Neural progenitor cell (in vitro differentiated cells): ENCODE data around the gene LY6G6F. TPM values are rescaled to one million over a fixed set of nuclear protein-coding genes. Genes with fewer than 3 reads are reported as not detected.
A peak's percentile ranks its signal among the peaks of the same experiment; 100 is the strongest.

Experiments
- DNase-seq: peaks from one replicate; pipeline ENCODE4 v3.0.0-alpha.2; 2016; ENCODE audit warnings: low spot score
- H2AFZ ChIP-seq: fragments of 200-600 bp; sonication (generic); replicated peaks from 2 replicates; pipeline ENCODE4 v1.6.1; 2016; ENCODE audit warnings: antibody characterized with exemption
- H3F3A ChIP-seq: fragments of 200-600 bp; sonication (generic); 2 replicates; pipeline ENCODE4 v1.6.1; 2016; ENCODE audit warnings: antibody characterized with exemption, low read depth
- H3K27ac ChIP-seq: fragments of 200-600 bp; sonication (generic); 2 replicates; pipeline ENCODE4 v1.5.1; 2016; ENCODE audit warnings: mild to moderate bottlenecking
- H3K27me3 ChIP-seq: fragments of 200-600 bp; sonication (generic); 2 replicates; pipeline ENCODE4 v1.6.1; 2016; ENCODE audit warnings: mild to moderate bottlenecking, moderate library complexity
- H3K36me3 ChIP-seq: fragments of 200-600 bp; sonication (generic); 2 replicates; pipeline ENCODE4 v1.5.1; 2016
- H3K4me1 ChIP-seq: fragments of 200-600 bp; sonication (generic); 2 replicates; pipeline ENCODE4 v1.6.1; 2016; ENCODE audit warnings: mixed run types
- H3K4me2 ChIP-seq: fragments of 200-600 bp; sonication (generic); 2 replicates; pipeline ENCODE4 v1.6.1; 2016
- H3K4me3 ChIP-seq: fragments of 200-600 bp; sonication (generic); 2 replicates; pipeline ENCODE4 v1.5.1; 2016
- H3K79me2 ChIP-seq: fragments of 200-600 bp; sonication (generic); 2 replicates; pipeline ENCODE4 v1.6.1; 2016; ENCODE audit warnings: low read depth
- H3K9ac ChIP-seq: fragments of 200-600 bp; sonication (generic); 2 replicates; pipeline ENCODE4 v1.6.1; 2016
- H3K9me3 ChIP-seq: fragments of 200-600 bp; sonication (generic); 2 replicates; pipeline ENCODE4 v1.5.1; 2016; ENCODE audit warnings: low read depth
- H4K20me1 ChIP-seq: fragments of 200-600 bp; sonication (generic); 2 replicates; pipeline ENCODE4 v1.6.1; 2016; ENCODE audit warnings: low read depth
- H3K27ac Mint-ChIP-seq: 3 replicates; pipeline ENCODE4 v1.8.0; 2021; ENCODE audit warnings: mixed read lengths
- H3K27me3 Mint-ChIP-seq: 2 replicates; pipeline ENCODE4 v1.8.0; 2022; ENCODE audit warnings: low read depth, mild to moderate bottlenecking, inconsistent platforms, moderate library complexity, mixed read lengths; ENCODE audit not compliant: insufficient read depth
- H3K36me3 Mint-ChIP-seq: 3 replicates; pipeline ENCODE4 v1.8.0; 2021; ENCODE audit warnings: mixed read lengths
- H3K4me1 Mint-ChIP-seq: 3 replicates; pipeline ENCODE4 v1.8.0; 2021; ENCODE audit warnings: mixed read lengths
- H3K4me3 Mint-ChIP-seq: 3 replicates; pipeline ENCODE4 v1.8.0; 2021; ENCODE audit warnings: mild to moderate bottlenecking, moderate library complexity, mixed read lengths
- H3K9me3 Mint-ChIP-seq: 3 replicates; pipeline ENCODE4 v1.8.0; 2020; ENCODE audit warnings: mixed read lengths
- CTCF ChIP-seq: fragments of 200-600 bp; sonication (generic); IDR thresholded peaks from 2 replicates; pipeline ENCODE4 v1.5.1; 2017; ENCODE audit warnings: antibody characterized with exemption, mild to moderate bottlenecking
- EZH2 ChIP-seq: fragments of 200-600 bp; sonication (generic); IDR thresholded peaks from 2 replicates; pipeline ENCODE4 v1.6.1; 2017; ENCODE audit warnings: antibody characterized with exemption, mild to moderate bottlenecking, moderate library complexity
- EZH2phosphoT487 ChIP-seq: fragments of 200-600 bp; sonication (generic); IDR thresholded peaks from 2 replicates; pipeline ENCODE4 v1.6.1; 2017; ENCODE audit warnings: antibody characterized with exemption
- total RNA-seq: library from RNA; depleted of rRNA; stranded (reverse); fragments of >200 nt; gene quantifications from 2 replicates; pipeline ENCODE4 v1.2.3, GENCODE V29; 2015; ENCODE audit warnings: low replicate concordance

LY6G6F gene
- total RNA-seq, 1 donor from 2014 or later: not detected

GRCh38 chr6:31736021-31736767 is 29.5 kb downstream of the LY6G6F start, which contains the start of gene CLIC1:
CLIC1 (minus strand) TSS chr6:31736530; CDS start chr6:31736300, 230 bp downstream.
- Histone ChIP-seq H3K79me2 (peaks cover 47% of the 10 kb centered on the region), H4K20me1 (peaks cover 15% of the 10 kb centered on the region), H3K4me1 (peaks cover 43% of the 10 kb centered on the region), H3K4me3 (peak within 1 kb of the TSS; percentile 92), H3K9ac (peak within 1 kb of the TSS; percentile 67), H3K4me2 (peak within 1 kb of the TSS; percentile 99), H3K9me3 (no peaks in the 10 kb centered on the region), H3K36me3 (peaks cover 5% of the 10 kb centered on the region), H3K27me3 (no peaks in the 10 kb centered on the region), H3K27ac (peak within 1 kb of the TSS; percentile 85), H3F3A (peaks cover 71% of the 10 kb centered on the region), H2AFZ (peak within 1 kb of the TSS; percentile 1)
- Mint-ChIP-seq H3K27ac (peak within 1 kb of the TSS; percentile 100), H3K36me3 (peaks cover 17% of the 10 kb centered on the region), H3K4me3 (peak within 1 kb of the TSS; percentile 94), H3K27me3 (peaks cover 2% of the 10 kb centered on the region), H3K9me3 (no peaks in the 10 kb centered on the region), H3K4me1 (peaks cover 68% of the 10 kb centered on the region)
- TF ChIP-seq EZH2 (no peak), EZH2phosphoT487 (no peak), CTCF (no peak)
- peak; percentile 88 for DNase-seq

- Histone ChIP-seq H3F3A (peaks cover 65% of the 10 kb centered on the region), H3K27ac (peak overlapping the region; percentile 8), H3K9me3 (no peaks in the 10 kb centered on the region), H3K4me2 (peak overlapping the region; percentile 99), H2AFZ (no peak overlapping the region), H4K20me1 (peaks cover 15% of the 10 kb centered on the region), H3K4me3 (peak overlapping the region; percentile 92), H3K79me2 (peaks cover 47% of the 10 kb centered on the region), H3K9ac (no peak overlapping the region), H3K4me1 (peaks cover 43% of the 10 kb centered on the region), H3K36me3 (peaks cover under 1% of the 10 kb centered on the region), H3K27me3 (no peaks in the 10 kb centered on the region)
- no peaks in the 10 kb centered on the region for H3K9me3 Mint-ChIP-seq
- TF ChIP-seq EZH2phosphoT487: no peak
- H3K4me1 Mint-ChIP-seq: peaks cover 68% of the 10 kb centered on the region
- DNase-seq: peak; percentile 41
- peak overlapping the region; percentile 94 for H3K4me3 Mint-ChIP-seq
- H3K27me3 Mint-ChIP-seq: peaks cover 2% of the 10 kb centered on the region
- peak overlapping the region; percentile 100 for H3K27ac Mint-ChIP-seq
- peaks cover 18% of the 10 kb centered on the region for H3K36me3 Mint-ChIP-seq
Measured at GRCh38 chr6:31736768-31737314, 30.2 kb downstream of the LY6G6F start.

- H3K4me3 ChIP-seq: peak overlapping the region; percentile 92
- H3K4me2 ChIP-seq: peak overlapping the region; percentile 99
- H3K27ac ChIP-seq: peak overlapping the region; percentile 85
- no peak for TF ChIP-seq EZH2
- no peak for TF ChIP-seq EZH2phosphoT487
- no peak for TF ChIP-seq CTCF
- H3K79me2 ChIP-seq: peaks cover 47% of the 10 kb centered on the region
- no peaks in the 10 kb centered on the region for H3K36me3 ChIP-seq
- peaks cover 43% of the 10 kb centered on the region for H3K4me1 ChIP-seq
- H3K27me3 Mint-ChIP-seq: peaks cover 2% of the 10 kb centered on the region
- H3K36me3 Mint-ChIP-seq: peaks cover 16% of the 10 kb centered on the region
- peaks cover 58% of the 10 kb centered on the region for H3F3A ChIP-seq
- DNase-seq: peak; percentile 87
- peak overlapping the region; percentile 94 for H3K4me3 Mint-ChIP-seq
- H3K4me1 Mint-ChIP-seq: peaks cover 68% of the 10 kb centered on the region
- no peaks in the 10 kb centered on the region for H3K27me3 ChIP-seq
- no peak overlapping the region for H3K9ac ChIP-seq
- H3K27ac Mint-ChIP-seq: peak overlapping the region; percentile 100
- H4K20me1 ChIP-seq: peaks cover 15% of the 10 kb centered on the region
- H2AFZ ChIP-seq: peak overlapping the region; percentile 11
- H3K9me3 ChIP-seq: no peaks in the 10 kb centered on the region
- H3K9me3 Mint-ChIP-seq: no peaks in the 10 kb centered on the region
Measured at GRCh38 chr6:31737315-31737990, 30.8 kb downstream of the LY6G6F start.
